Head of caudate nucleus (tissue), 42 donors: ENCODE measurements around the gene CYB5B.
A peak's percentile ranks its signal among the peaks of the same experiment; 100 is the strongest.

Experiments used
- DNase-seq, 42 donors: peaks; one replicate each; pipeline versions ENCODE4 v3.0.0 to v3.0.0-alpha.2; 2020 to 2021; ENCODE audit warnings: mixed read lengths in 7 of 42
- intact Hi-C: fragments of 100-400 bp; cut with DNase I; formaldehyde crosslinking; loops from one replicate; pipeline ENCODE4 v1.15.0; 2022

Gene CYB5B

GRCh38 chr16:69424053-69424934 lies at the start of gene CYB5B:
CYB5B (plus strand) TSS chr16:69424619; CDS start chr16:69424684, 65 bp downstream.
- intact Hi-C loops = loop anchor here (10.0 kb wide), 1 partner anchor 141 kb away; the partner anchor contains the start of gene NFAT5
- peak; percentile 86 to 98 (median 94) for DNase-seq

- no peak for DNase-seq
- intact Hi-C loops = no loop called here
Observed at GRCh38 chr16:69376393-69377059, 47.9 kb upstream of the CYB5B start.

- intact Hi-C loops = no loop called here
- no peak for DNase-seq
Observed at GRCh38 chr16:69378036-69378435, 46.4 kb upstream of the CYB5B start.

- DNase-seq = no peak
- intact Hi-C loops = no loop called here
Observed at GRCh38 chr16:69378760-69379159, 45.7 kb upstream of the CYB5B start.

GRCh38 chr16:69381231-69381630 lies 43.2 kb upstream of the CYB5B start:
- DNase-seq = no peak
- intact Hi-C loops = loop anchor here (10.0 kb wide), 1 partner anchor 46 kb away; the partner anchor contains the start of genes COG8, NIP7 and PDF

- intact Hi-C loops = loop anchor here (10.0 kb wide), 1 partner anchor 48 kb away; the partner anchor contains the start of genes COG8, NIP7 and PDF
- no peak for DNase-seq
Observed at GRCh38 chr16:69382421-69382820, 42.0 kb upstream of the CYB5B start.

- intact Hi-C loops = loop anchor here (10.0 kb wide), 1 partner anchor 50 kb away; the partner anchor contains the start of genes COG8, NIP7 and PDF
- DNase-seq = no peak
Observed at GRCh38 chr16:69384974-69385373, 39.4 kb upstream of the CYB5B start.

GRCh38 chr16:69386596-69386995 lies 37.8 kb upstream of the CYB5B start:
- DNase-seq = no peak
- intact Hi-C loops = loop anchor here (10.0 kb wide), 1 partner anchor 52 kb away; the partner anchor contains the start of genes COG8, NIP7 and PDF

GRCh38 chr16:69393898-69394849 lies 30.2 kb upstream of the CYB5B start:
- intact Hi-C loops = no loop called here
- DNase-seq = peak in 29 of 42 donors; percentile 9 to 60 (median 33)

- intact Hi-C loops = loop anchor here (5.0 kb wide), 2 partner anchors 311 to 361 kb away; no protein-coding TSS in a partner anchor
- no peak for DNase-seq
Observed at GRCh38 chr16:69395859-69396186, 28.6 kb upstream of the CYB5B start.

GRCh38 chr16:69396187-69397061 lies 28.0 kb upstream of the CYB5B start:
- intact Hi-C loops = loop anchor here (5.0 kb wide), 2 partner anchors 311 to 361 kb away; no protein-coding TSS in a partner anchor
- peak in 41 of 42 donors; percentile 30 to 93 (median 74) for DNase-seq

- DNase-seq = peak in 33 of 42 donors; percentile 10 to 81 (median 57)
- intact Hi-C loops = loop anchor here (5.0 kb wide), 2 partner anchors 309 to 359 kb away; no protein-coding TSS in a partner anchor
Observed at GRCh38 chr16:69397821-69398521, 26.4 kb upstream of the CYB5B start.

- intact Hi-C loops = loop anchor here (5.0 kb wide), 2 partner anchors 308 to 358 kb away; no protein-coding TSS in a partner anchor
- DNase-seq = no peak
Observed at GRCh38 chr16:69399361-69399760, 25.1 kb upstream of the CYB5B start.

GRCh38 chr16:69402439-69402838 lies 22.0 kb upstream of the CYB5B start:
- intact Hi-C loops = no loop called here
- DNase-seq = no peak

- DNase-seq = peak in 11 of 42 donors; percentile 4 to 54 (median 19)
- intact Hi-C loops = no loop called here
Observed at GRCh38 chr16:69404275-69404805, 20.1 kb upstream of the CYB5B start.

GRCh38 chr16:69405326-69405725 lies 19.1 kb upstream of the CYB5B start:
- intact Hi-C loops = no loop called here
- no peak for DNase-seq

GRCh38 chr16:69405757-69406156 lies 18.7 kb upstream of the CYB5B start:
- intact Hi-C loops = no loop called here
- DNase-seq = no peak
